CD4-positive, alpha-beta memory T cell (primary cell): Measurements from ENCODE around the gene GRIN3B. TPM values are rescaled to one million over a fixed set of nuclear protein-coding genes. Genes with fewer than 3 reads are reported as not detected.

Source experiments
- CTCF ChIA-PET: fragments of 350-600 bp; sonication (Branson Sonifier 250); formaldehyde crosslinking; loops from one replicate; lab custom pipeline; 2021; ENCODE audit warnings: inconsistent platforms; ENCODE audit not compliant: partially characterized antibody; lab: Charles Lee
- POLR2A ChIA-PET: fragments of 350-600 bp; sonication (Branson Sonifier 250); formaldehyde crosslinking; loops from one replicate; lab custom pipeline; 2021; ENCODE audit not compliant: partially characterized antibody; lab: Charles Lee
- DNase-seq, 5 donors: peaks; one replicate each; pipeline versions ENCODE4 v3.0.0 to v3.0.0-alpha.2; 2020 to 2022; ENCODE audit warnings: mixed read lengths in 1 of 5
- H3K27ac ChIP-seq: one replicate; pipeline ENCODE4 v1.7.0; 2013; ENCODE audit warnings: low read depth, low read length
- H3K27me3 ChIP-seq: 2 replicates; pipeline ENCODE4 v1.7.0; 2013; ENCODE audit warnings: mild to moderate bottlenecking, low read length, moderate library complexity; ENCODE audit not compliant: insufficient read depth
- H3K36me3 ChIP-seq: 2 replicates; pipeline ENCODE4 v1.7.0; 2013; ENCODE audit warnings: mild to moderate bottlenecking, low read length, moderate library complexity; ENCODE audit not compliant: insufficient read depth
- H3K4me1 ChIP-seq: 2 replicates; pipeline ENCODE4 v1.7.0; 2013; ENCODE audit warnings: mild to moderate bottlenecking, low read length, moderate library complexity; ENCODE audit not compliant: insufficient read depth
- H3K4me3 ChIP-seq, 2 donors: one replicate each; pipeline ENCODE4 v1.7.0; 2013; ENCODE audit warnings: low read length in 2 of 2, mild to moderate bottlenecking in 1 of 2
- H3K9me3 ChIP-seq, 2 donors: one replicate each; pipeline ENCODE4 v1.7.0; 2013; ENCODE audit warnings: low read length in 2 of 2, control low read depth in 1 of 2; ENCODE audit not compliant: control insufficient read depth in 1 of 2
- H3K27ac Mint-ChIP-seq, 7 donors: one replicate each; pipeline ENCODE4 v1.8.0; 2020 to 2021; ENCODE audit warnings: mixed read lengths in 7 of 7, mild to moderate bottlenecking in 6 of 7, inconsistent platforms in 3 of 7, moderate library complexity in 3 of 7
- H3K27me3 Mint-ChIP-seq, 2 donors: one replicate each; pipeline ENCODE4 v1.8.0; 2020 to 2021; ENCODE audit warnings: mixed read lengths in 2 of 2
- H3K36me3 Mint-ChIP-seq, 2 donors: one replicate each; pipeline ENCODE4 v1.8.0; 2020 to 2021; ENCODE audit warnings: mixed read lengths in 2 of 2, inconsistent platforms in 1 of 2, mild to moderate bottlenecking in 1 of 2
- H3K4me1 Mint-ChIP-seq, 4 donors: one replicate each; pipeline ENCODE4 v1.8.0; 2020 to 2021; ENCODE audit warnings: mixed read lengths in 4 of 4, mild to moderate bottlenecking in 1 of 4
- H3K4me3 Mint-ChIP-seq, 8 donors: one replicate each; pipeline ENCODE4 v1.8.0; 2020 to 2021; ENCODE audit warnings: mixed read lengths in 8 of 8, mild to moderate bottlenecking in 7 of 8, moderate library complexity in 6 of 8, inconsistent platforms in 3 of 8
- H3K9me3 Mint-ChIP-seq, 8 donors: one replicate each; pipeline ENCODE4 v1.8.0; 2020 to 2021; ENCODE audit warnings: mixed read lengths in 8 of 8, mild to moderate bottlenecking in 5 of 8, inconsistent platforms in 3 of 8, moderate library complexity in 1 of 8
- intact Hi-C: fragments of 100-400 bp; cut with micrococcal nuclease; formaldehyde crosslinking; loops from one replicate; pipeline ENCODE4 v1.15.1; 2023
- polyA plus RNA-seq, 2 donors: library from polyadenylated mRNA; unstranded; fragments of 300-500 nt; fragmentation: Illumina TruSeq; gene quantifications; one replicate each; pipeline ENCODE4 v1.2.3, GENCODE V29; 2021
- total RNA-seq, 2 experiments: library from RNA; stranded (reverse); gene quantifications; one replicate each; pipeline ENCODE4 v1.2.3, GENCODE V29; 2021

Gene GRIN3B
- total and polyA plus RNA-seq, 4 experiments from 2014 or later = not detected

GRCh38 chr19:992670-993055, 7.6 kb upstream of the GRIN3B start:
- Histone ChIP-seq H3K27me3 (peaks cover 1% of the 10 kb centered on the region), H3K9me3 (no peaks in the 10 kb centered on the region), H3K27ac (no peak overlapping the region), H3K4me3 (no peak overlapping the region), H3K36me3 (peaks cover 8% of the 10 kb centered on the region), H3K4me1 (peaks cover 17% of the 10 kb centered on the region)
- intact Hi-C loops = no loop called here
- peak overlapping the region in 3 of 7 donors; percentile 74 to 83 (median 78) for H3K27ac Mint-ChIP-seq
- no peak overlapping the region for H3K4me3 Mint-ChIP-seq
- H3K4me1 Mint-ChIP-seq = peaks cover 2 to 11% (median 8%) of the 10 kb centered on the region in 4 donors
- CTCF ChIA-PET = interaction anchor here (0.5 to 0.7 kb wide), 2 partner anchors 9 to 136 kb away, joined by 3 read pairs; partner anchors contain the start of gene WDR18
- H3K9me3 Mint-ChIP-seq = no peaks in the 10 kb centered on the region
- peaks cover 3 to 6% of the 10 kb centered on the region in 2 donors for H3K27me3 Mint-ChIP-seq
- DNase-seq = no peak
- POLR2A ChIA-PET = no interaction called here
- H3K36me3 Mint-ChIP-seq = peaks cover 0 to 20% of the 10 kb centered on the region in 2 donors

GRCh38 chr19:993361-993830, 6.8 kb upstream of the GRIN3B start:
- CTCF ChIA-PET = interaction anchor here (0.5 kb wide), 1 partner anchor 137 kb away, joined by 3 read pairs; no protein-coding TSS in a partner anchor
- H3K4me3 Mint-ChIP-seq = no peak overlapping the region

GRCh38 chr19:993831-994393, 6.3 kb upstream of the GRIN3B start:
- H3K9me3 Mint-ChIP-seq = no peaks in the 10 kb centered on the region
- Histone ChIP-seq H3K36me3 (peaks cover 8% of the 10 kb centered on the region), H3K4me1 (peaks cover 17% of the 10 kb centered on the region), H3K27ac (no peak overlapping the region), H3K9me3 (no peaks in the 10 kb centered on the region), H3K27me3 (peaks cover 11% of the 10 kb centered on the region), H3K4me3 (no peak overlapping the region)
- no peak overlapping the region for H3K4me3 Mint-ChIP-seq
- POLR2A ChIA-PET = no interaction called here
- CTCF ChIA-PET = interaction anchor here (0.8 kb wide), 1 partner anchor 10 kb away, joined by 3 read pairs; the partner anchor contains the start of gene WDR18
- peaks cover 2 to 20% (median 12%) of the 10 kb centered on the region in 4 donors for H3K4me1 Mint-ChIP-seq
- no peak for DNase-seq
- H3K36me3 Mint-ChIP-seq = peaks cover 0 to 18% of the 10 kb centered on the region in 2 donors
- peaks cover 10 to 14% of the 10 kb centered on the region in 2 donors for H3K27me3 Mint-ChIP-seq
- peak overlapping the region in 1 of 7 donors; percentile 78 for H3K27ac Mint-ChIP-seq
- intact Hi-C loops = no loop called here

More at GRCh38 chr19:993361-993830, 6.8 kb upstream of the GRIN3B start:
- H3K27ac ChIP-seq = no peak overlapping the region
- no peak overlapping the region for H3K4me3 ChIP-seq
- intact Hi-C loops = no loop called here
- peak overlapping the region in 2 of 7 donors; percentile 78 to 91 for H3K27ac Mint-ChIP-seq
- H3K36me3 Mint-ChIP-seq = peaks cover 0 to 18% of the 10 kb centered on the region in 2 donors
- peaks cover 7 to 11% of the 10 kb centered on the region in 2 donors for H3K27me3 Mint-ChIP-seq
- H3K9me3 ChIP-seq = no peaks in the 10 kb centered on the region
- H3K36me3 ChIP-seq = peaks cover 8% of the 10 kb centered on the region
- H3K4me1 Mint-ChIP-seq = peaks cover 2 to 18% (median 10%) of the 10 kb centered on the region in 4 donors
- DNase-seq = no peak
- peaks cover 17% of the 10 kb centered on the region for H3K4me1 ChIP-seq
- H3K27me3 ChIP-seq = peaks cover 6% of the 10 kb centered on the region
- no peaks in the 10 kb centered on the region for H3K9me3 Mint-ChIP-seq
- POLR2A ChIA-PET = no interaction called here

GRCh38 chr19:994516-994915, 5.7 kb upstream of the GRIN3B start:
- peaks cover 15 to 20% of the 10 kb centered on the region in 2 donors for H3K27me3 Mint-ChIP-seq
- peaks cover 17% of the 10 kb centered on the region for H3K27me3 ChIP-seq
- no peaks in the 10 kb centered on the region for H3K9me3 ChIP-seq
- peaks cover 0 to 2% (median 0%) of the 10 kb centered on the region in 8 donors for H3K9me3 Mint-ChIP-seq
- H3K4me1 ChIP-seq = peaks cover 17% of the 10 kb centered on the region
- no peak overlapping the region for H3K27ac ChIP-seq
- H3K4me3 ChIP-seq = no peak overlapping the region
- no peak for DNase-seq
- H3K36me3 ChIP-seq = peaks cover 8% of the 10 kb centered on the region
- H3K36me3 Mint-ChIP-seq = peaks cover 0 to 15% of the 10 kb centered on the region in 2 donors
- intact Hi-C loops = no loop called here
- peaks cover 2 to 26% (median 14%) of the 10 kb centered on the region in 4 donors for H3K4me1 Mint-ChIP-seq
- H3K4me3 Mint-ChIP-seq = no peak overlapping the region
- ChIA-PET POLR2A (interaction anchor here (2.8 to 3.3 kb wide), 2 partner anchors 10 to 45 kb away, joined by 12 to 34 read pairs; partner anchors contain the start of genes ABCA7 and WDR18), CTCF (interaction anchor here (0.8 kb wide), 1 partner anchor 11 kb away, joined by 3 read pairs; the partner anchor contains the start of gene WDR18)
- no peak overlapping the region for H3K27ac Mint-ChIP-seq

- peaks cover 18% of the 10 kb centered on the region for H3K27me3 ChIP-seq
- H3K4me3 ChIP-seq = no peak overlapping the region
- no peak overlapping the region for H3K4me3 Mint-ChIP-seq
- peaks cover 8% of the 10 kb centered on the region for H3K36me3 ChIP-seq
- CTCF ChIA-PET = no interaction called here
- intact Hi-C loops = no loop called here
- H3K4me1 Mint-ChIP-seq = peaks cover 2 to 26% (median 14%) of the 10 kb centered on the region in 4 donors
- H3K27me3 Mint-ChIP-seq = peaks cover 16 to 20% of the 10 kb centered on the region in 2 donors
- no peak for DNase-seq
- peaks cover 0 to 2% (median 0%) of the 10 kb centered on the region in 8 donors for H3K9me3 Mint-ChIP-seq
- no peaks in the 10 kb centered on the region for H3K9me3 ChIP-seq
- H3K4me1 ChIP-seq = peaks cover 17% of the 10 kb centered on the region
- no peak overlapping the region for H3K27ac ChIP-seq
- peak overlapping the region in 2 of 7 donors; percentile 29 to 59 for H3K27ac Mint-ChIP-seq
- POLR2A ChIA-PET = interaction anchor here (1.0 to 3.3 kb wide), 8 partner anchors 11 to 131 kb away, joined by 3 to 34 read pairs (median 5); partner anchors contain the start of genes ABCA7, CNN2 and WDR18
- H3K36me3 Mint-ChIP-seq = peaks cover 0 to 15% of the 10 kb centered on the region in 2 donors
Measured at GRCh38 chr19:995051-995827, 5.0 kb upstream of the GRIN3B start.

GRCh38 chr19:996051-996838, 4.0 kb upstream of the GRIN3B start:
- Histone ChIP-seq H3K27me3 (peaks cover 23% of the 10 kb centered on the region), H3K27ac (peak overlapping the region; percentile 37), H3K36me3 (peaks cover 4% of the 10 kb centered on the region), H3K4me1 (peaks cover 21% of the 10 kb centered on the region), H3K4me3 (peak overlapping the region in 1 of 2 donors; percentile 38), H3K9me3 (no peaks in the 10 kb centered on the region)
- CTCF ChIA-PET = no interaction called here
- intact Hi-C loops = loop anchor here (1.0 kb wide), 1 partner anchor 12 kb away; the partner anchor contains the start of gene WDR18
- Mint-ChIP-seq H3K4me1 (peaks cover 4 to 26% (median 14%) of the 10 kb centered on the region in 4 donors), H3K36me3 (peaks cover 0 to 13% of the 10 kb centered on the region in 2 donors), H3K9me3 (peaks cover 0 to 2% (median 0%) of the 10 kb centered on the region in 8 donors), H3K27me3 (peaks cover 16 to 22% of the 10 kb centered on the region in 2 donors), H3K4me3 (peak overlapping the region; percentile 55 to 88 (median 74)), H3K27ac (peak overlapping the region; percentile 81 to 99 (median 88))
- POLR2A ChIA-PET = interaction anchor here (0.6 to 3.3 kb wide), 13 partner anchors 8 to 132 kb away, joined by 3 to 34 read pairs (median 5); partner anchors contain the start of genes ABCA7, CNN2 and WDR18
- peak; percentile 78 to 96 (median 84) for DNase-seq
